ENCODE measurements around the gene CSPG5. TPM values are rescaled to one million over a fixed set of nuclear protein-coding genes. Genes with fewer than 3 reads are reported as not detected.

The CSPG5 gene
- total RNA-seq, 1 experiment from 2014 or later: 0.66 TPM

DNA sequence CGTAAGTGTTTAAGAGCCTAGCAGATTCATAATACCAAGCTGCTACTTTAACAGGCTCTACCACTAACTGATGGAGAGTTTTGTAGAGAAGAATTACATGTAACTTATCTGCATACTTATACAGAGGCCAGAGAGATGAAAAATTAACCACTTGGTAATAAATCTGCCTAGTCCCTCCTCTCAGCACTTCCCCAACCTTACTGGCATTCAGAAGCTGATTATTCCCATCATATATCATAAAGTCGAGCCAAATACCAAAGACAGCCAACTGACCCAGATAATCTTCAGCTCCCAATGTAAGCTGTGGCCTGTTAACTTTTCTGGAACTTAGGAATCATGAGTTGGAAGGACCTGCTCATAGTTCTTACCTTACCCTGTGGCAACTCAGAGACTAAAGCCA lies 25.5 kb upstream of the CSPG5 start:
- H3K36me3 ChIP-seq (ENCODE audit: low read depth, low read length): peaks cover 37% of the 10 kb centered on the region
- H3F3A ChIP-seq (ENCODE audit: low read length, unreplicated experiment): no peaks in the 10 kb centered on the region
- no peak overlapping the region for H3K4me3 ChIP-seq (ENCODE audit: low read length)
- no peak overlapping the region for H3K27ac ChIP-seq (ENCODE audit: low read length)
- H2AFZ ChIP-seq (ENCODE audit: low read length): no peak overlapping the region
- DNase-seq (no peak), ATAC-seq (no peak)
- H3K79me2 ChIP-seq (ENCODE audit: low read length): no peaks in the 10 kb centered on the region
- intact Hi-C loops (cut with micrococcal nuclease): no loop called here
- H3K9ac ChIP-seq (ENCODE audit: low read length): no peak overlapping the region
- no TSS peak for BruUV-seq (replicated peaks)
- peaks cover 5% of the 10 kb centered on the region; the same call in 1 of the 2 replicates for H4K20me1 ChIP-seq (ENCODE audit: low read length)
- CTCF ChIA-PET: no interaction called here
- no peaks in the 10 kb centered on the region for H3K9me2 ChIP-seq (replicated peaks; ENCODE audit: low read length)
- peaks cover 5% of the 10 kb centered on the region; the same call in 1 of the 2 replicates for H3K4me1 ChIP-seq (ENCODE audit: insufficient read depth, low read length)
- POLR2A ChIA-PET (ENCODE audit: unreplicated experiment): no interaction called here
- no peaks in the 10 kb centered on the region for H3K27me3 ChIP-seq (ENCODE audit: low read length)
- H3K9me3 ChIP-seq (ENCODE audit: low read length): no peaks in the 10 kb centered on the region
- TF ChIP-seq EZH2phosphoT487 (IDR thresholded peaks at IDR 0.05; ENCODE audit: borderline replicate concordance, low read length) (no peak), CTCF (conservative IDR thresholded peaks at IDR 0.05; ENCODE audit: low read depth, low read length) (no peak), EZH2 (IDR thresholded peaks at IDR 0.05; ENCODE audit: low read length, unreplicated experiment) (no peak)
- H3K4me2 ChIP-seq (ENCODE audit: low read length): no peak overlapping the region

GRCh38 chr3:47603332-47603731 lies 24.7 kb upstream of the CSPG5 start:
- ATAC-seq: no peak
- no peaks in the 10 kb centered on the region for H3K79me2 ChIP-seq (ENCODE audit: low read length)
- no peak overlapping the region for H2AFZ ChIP-seq (ENCODE audit: low read length)
- H3K4me3 ChIP-seq (ENCODE audit: low read length): no peak overlapping the region
- peaks cover 34% of the 10 kb centered on the region for H3K36me3 ChIP-seq (ENCODE audit: low read depth, low read length)
- peaks cover 5% of the 10 kb centered on the region; the same call in 1 of the 2 replicates for H3K4me1 ChIP-seq (ENCODE audit: insufficient read depth, low read length)
- H3K9me2 ChIP-seq (replicated peaks; ENCODE audit: low read length): no peaks in the 10 kb centered on the region
- H3K9me3 ChIP-seq (ENCODE audit: low read length): no peaks in the 10 kb centered on the region
- CTCF ChIA-PET: no interaction called here
- H3K9ac ChIP-seq (ENCODE audit: low read length): no peak overlapping the region
- BruUV-seq (replicated peaks): no TSS peak
- H3K27ac ChIP-seq (ENCODE audit: low read length): no peak overlapping the region
- no peak overlapping the region for H3K4me2 ChIP-seq (ENCODE audit: low read length)
- H4K20me1 ChIP-seq (ENCODE audit: low read length): peaks cover 5% of the 10 kb centered on the region; the same call in 1 of the 2 replicates
- no peaks in the 10 kb centered on the region for H3K27me3 ChIP-seq (ENCODE audit: low read length)
- intact Hi-C loops (cut with micrococcal nuclease): no loop called here
- TF ChIP-seq EZH2phosphoT487 (IDR thresholded peaks at IDR 0.05; ENCODE audit: borderline replicate concordance, low read length) (no peak), CTCF (conservative IDR thresholded peaks at IDR 0.05; ENCODE audit: low read depth, low read length) (no peak), EZH2 (IDR thresholded peaks at IDR 0.05; ENCODE audit: low read length, unreplicated experiment) (no peak)
- DNase-seq: no peak
- H3F3A ChIP-seq (ENCODE audit: low read length, unreplicated experiment): no peaks in the 10 kb centered on the region
- POLR2A ChIA-PET (ENCODE audit: unreplicated experiment): no interaction called here

GRCh38 chr3:47601281-47601680 lies 22.6 kb upstream of the CSPG5 start:
- Histone ChIP-seq H3K79me2 (ENCODE audit: low read length) (no peaks in the 10 kb centered on the region), H3K9me3 (ENCODE audit: low read length) (no peaks in the 10 kb centered on the region), H3K27ac (ENCODE audit: low read length) (no peak overlapping the region), H3K27me3 (ENCODE audit: low read length) (no peaks in the 10 kb centered on the region), H2AFZ (ENCODE audit: low read length) (no peak overlapping the region), H3K9me2 (replicated peaks; ENCODE audit: low read length) (no peaks in the 10 kb centered on the region), H3K4me2 (ENCODE audit: low read length) (no peak overlapping the region), H3K4me3 (ENCODE audit: low read length) (no peak overlapping the region), H3K9ac (ENCODE audit: low read length) (no peak overlapping the region), H3F3A (ENCODE audit: low read length, unreplicated experiment) (no peaks in the 10 kb centered on the region), H3K4me1 (ENCODE audit: insufficient read depth, low read length) (peaks cover 5% of the 10 kb centered on the region; the same call in 1 of the 2 replicates), H3K36me3 (ENCODE audit: low read depth, low read length) (peaks cover 34% of the 10 kb centered on the region), H4K20me1 (ENCODE audit: low read length) (peaks cover 5% of the 10 kb centered on the region; the same call in 1 of the 2 replicates)
- ChIA-PET CTCF (no interaction called here), POLR2A (ENCODE audit: unreplicated experiment) (no interaction called here)
- no peak for ATAC-seq
- DNase-seq: no peak
- intact Hi-C loops (cut with micrococcal nuclease): no loop called here
- BruUV-seq (replicated peaks): no TSS peak
- TF ChIP-seq EZH2phosphoT487 (IDR thresholded peaks at IDR 0.05; ENCODE audit: borderline replicate concordance, low read length): no peak
- no peak for TF ChIP-seq CTCF (conservative IDR thresholded peaks at IDR 0.05; ENCODE audit: low read depth, low read length)
- TF ChIP-seq EZH2 (IDR thresholded peaks at IDR 0.05; ENCODE audit: low read length, unreplicated experiment): no peak

Data from PC-3 (cell line).